Right lobe of liver (tissue), 6 donors: ENCODE data around the gene SMIM30. TPM values are rescaled to one million over a fixed set of nuclear protein-coding genes. Genes with fewer than 3 reads are reported as not detected.

Source experiments
- ATAC-seq, 4 donors: fragments of 200-7000 bp; cut with Tn5 transposase; one replicate each; pipeline ENCODE4 v1.9.1; 2020; ENCODE audit warnings: mild to moderate bottlenecking in 4 of 4, moderate library complexity in 4 of 4
- DNase-seq, 3 donors: peaks; one replicate each; pipeline ENCODE4 v3.0.0-alpha.2; 2020
- H3K27ac ChIP-seq, 3 donors: fragments of 200-600 bp; one replicate each; pipeline ENCODE4 v1.8.0; 2022
- H3K27me3 ChIP-seq, 2 donors: fragments of 200-600 bp; one replicate each; pipeline ENCODE4 v1.8.0; 2022
- H3K36me3 ChIP-seq, 4 donors: fragments of 200-600 bp; sonication (generic) in 1 of 4; one replicate each; pipeline versions ENCODE4 v1.5.1 to v1.8.0; 2017 to 2022; ENCODE audit warnings: control low read depth in 1 of 4
- H3K4me1 ChIP-seq, 4 donors: fragments of 200-600 bp; sonication (generic) in 1 of 4; one replicate each; pipeline versions ENCODE4 v1.5.1 to v1.8.0; 2017 to 2022; ENCODE audit warnings: control low read depth in 1 of 4
- H3K4me3 ChIP-seq, 3 donors: fragments of 200-600 bp; one replicate each; pipeline ENCODE4 v1.8.0; 2022
- H3K9me3 ChIP-seq, 4 donors: fragments of 200-600 bp; sonication (generic) in 1 of 4; one replicate each; pipeline versions ENCODE4 v1.5.1 to v1.8.0; 2017 to 2022; ENCODE audit warnings: control low read depth in 1 of 4
- POLR2A ChIP-seq: fragments of 450-650 bp; IDR thresholded peaks from one replicate; pipeline ENCODE4 v1.6.1; 2017; ENCODE audit warnings: antibody characterized with exemption, mild to moderate bottlenecking
- WGBS: methylation state at CpG from one replicate; pipeline ENCODE4 v1.1.6; 2018; ENCODE audit warnings: low coverage, low lambda C conversion rate; ENCODE audit not compliant: insufficient coverage; ENCODE audit errors: missing lambda C conversion rate; 5-methylcytosine and 5-hydroxymethylcytosine counted together
- intact Hi-C, 2 donors: fragments of 100-400 bp; cut with DNase I; formaldehyde crosslinking; loops; one replicate each; pipeline versions ENCODE4 v1.11.2 to v1.14.1; 2022
- total RNA-seq, 6 experiments: library from RNA; depleted of rRNA in 2 of 6; stranded (reverse); fragments of >200 nt in 2 of 6; fragmentation: NEBNext Ultra II Directional in 3 of 6; extraction: Animal tissue kit (Norgen Biotek cat#: 25700) in 3 of 6; gene quantifications; one replicate each; pipeline versions ENCODE4 v1.1.0 to v1.2.4, GENCODE V29; 2016 to 2023
- TF ChIP-seq, protein P1 (sequence below), 4 donors: fragments of 200-600 bp in 3 of 4; fragments of 450-650 bp in 1 of 4; IDR thresholded peaks; one replicate each; pipeline versions ENCODE4 v1.5.1 to v1.8.0; 2016 to 2022; ENCODE audit warnings: antibody characterized with exemption in 4 of 4, mild to moderate bottlenecking in 2 of 4
- donor health status: DM: no; HTN: yes; CAD: no.
- donor health status: DM: no; HTN: no; CAD: no.
- donor health status: DM: no; HTN: no; CAD: no.
- donor health status: DM: no; HTN: yes; CAD: no.
- donor health status: DM: no; HTN: yes; CAD: no.

Gene SMIM30
- total RNA-seq, 6 experiments from 2014 or later = 14.2 to 31.9 (median 20.0) TPM

DNA sequence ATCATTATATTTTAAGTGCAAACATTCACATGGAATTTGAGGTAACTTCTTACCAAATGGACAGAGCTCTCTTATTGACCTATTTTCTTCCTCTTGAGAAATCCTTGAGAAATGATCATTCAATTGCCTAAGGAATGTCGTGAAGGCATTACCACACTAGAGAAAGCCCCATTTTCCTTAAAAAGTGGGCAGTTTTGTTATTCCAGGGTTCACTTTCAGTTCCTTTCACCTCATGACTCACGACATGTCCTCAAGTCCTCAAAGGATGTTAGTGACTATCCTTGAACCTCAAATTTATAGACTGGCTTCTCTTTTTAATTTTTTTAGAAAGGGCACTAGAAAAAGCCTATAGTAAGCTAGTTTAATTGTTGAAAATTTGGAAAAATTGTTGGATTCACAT lies 40.4 kb upstream of the SMIM30 start:
- intact Hi-C loops = no loop called here
- Histone ChIP-seq H3K36me3 (no peaks in the 10 kb centered on the region), H3K27me3 (no peaks in the 10 kb centered on the region), H3K4me1 (no peaks in the 10 kb centered on the region), H3K4me3 (no peak overlapping the region), H3K9me3 (no peaks in the 10 kb centered on the region), H3K27ac (no peak overlapping the region)
- TF ChIP-seq, protein P1, sequence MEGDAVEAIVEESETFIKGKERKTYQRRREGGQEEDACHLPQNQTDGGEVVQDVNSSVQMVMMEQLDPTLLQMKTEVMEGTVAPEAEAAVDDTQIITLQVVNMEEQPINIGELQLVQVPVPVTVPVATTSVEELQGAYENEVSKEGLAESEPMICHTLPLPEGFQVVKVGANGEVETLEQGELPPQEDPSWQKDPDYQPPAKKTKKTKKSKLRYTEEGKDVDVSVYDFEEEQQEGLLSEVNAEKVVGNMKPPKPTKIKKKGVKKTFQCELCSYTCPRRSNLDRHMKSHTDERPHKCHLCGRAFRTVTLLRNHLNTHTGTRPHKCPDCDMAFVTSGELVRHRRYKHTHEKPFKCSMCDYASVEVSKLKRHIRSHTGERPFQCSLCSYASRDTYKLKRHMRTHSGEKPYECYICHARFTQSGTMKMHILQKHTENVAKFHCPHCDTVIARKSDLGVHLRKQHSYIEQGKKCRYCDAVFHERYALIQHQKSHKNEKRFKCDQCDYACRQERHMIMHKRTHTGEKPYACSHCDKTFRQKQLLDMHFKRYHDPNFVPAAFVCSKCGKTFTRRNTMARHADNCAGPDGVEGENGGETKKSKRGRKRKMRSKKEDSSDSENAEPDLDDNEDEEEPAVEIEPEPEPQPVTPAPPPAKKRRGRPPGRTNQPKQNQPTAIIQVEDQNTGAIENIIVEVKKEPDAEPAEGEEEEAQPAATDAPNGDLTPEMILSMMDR (IDR thresholded peaks at IDR 0.05) = no peak
- TF ChIP-seq POLR2A = no peak
- ATAC-seq (no peak), DNase-seq (no peak)
- 12% methylated on average over 2 of the region's 2 CpGs for WGBS

DNA sequence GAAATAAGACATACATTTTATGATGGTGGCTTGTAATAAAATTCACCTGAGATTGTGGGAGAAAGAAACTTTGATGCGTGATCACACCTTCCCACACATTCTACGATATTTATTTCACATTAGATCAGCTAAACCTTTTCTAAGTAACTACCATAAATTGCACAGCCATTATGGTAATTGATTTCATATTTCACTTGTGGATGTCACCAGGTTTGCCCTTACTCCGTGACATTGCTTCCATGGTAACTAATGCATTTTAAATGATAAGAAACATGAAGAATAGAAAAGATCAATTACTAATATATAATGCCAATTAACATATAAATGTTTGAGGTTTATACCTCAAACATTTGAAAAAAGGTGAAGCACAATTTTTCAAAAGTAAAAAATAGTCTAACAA lies 35.8 kb upstream of the SMIM30 start:
- no peak for ATAC-seq
- Histone ChIP-seq H3K4me1 (no peaks in the 10 kb centered on the region), H3K4me3 (no peak overlapping the region), H3K27me3 (no peaks in the 10 kb centered on the region), H3K36me3 (no peaks in the 10 kb centered on the region), H3K9me3 (no peaks in the 10 kb centered on the region), H3K27ac (no peak overlapping the region)
- intact Hi-C loops = no loop called here
- WGBS = 60% methylated on average over 3 of the region's 3 CpGs
- no peak for DNase-seq
- TF ChIP-seq, protein P1 (IDR thresholded peaks at IDR 0.05) = no peak
- no peak for TF ChIP-seq POLR2A

DNA sequence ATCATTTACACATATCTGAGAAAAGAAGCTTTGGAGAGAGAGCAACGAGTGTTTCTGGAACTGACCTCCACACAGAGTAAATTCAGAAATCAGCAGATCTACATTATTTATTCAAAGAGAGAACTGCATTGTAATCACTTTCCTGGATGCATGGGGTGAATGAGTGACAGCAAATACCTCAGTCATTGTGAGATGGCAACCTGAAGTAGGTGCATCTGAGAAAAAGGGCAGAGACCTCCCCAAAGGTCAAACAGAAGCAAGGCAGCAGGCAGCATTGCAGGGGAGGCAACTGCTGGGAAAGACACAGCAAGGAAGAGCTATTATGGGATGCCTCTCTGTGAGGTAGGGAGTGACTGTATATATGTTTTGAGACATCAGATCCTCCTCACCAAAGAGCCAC lies 26.5 kb upstream of the SMIM30 start:
- TF ChIP-seq POLR2A = no peak
- TF ChIP-seq, protein P1 (IDR thresholded peaks at IDR 0.05) = no peak
- WGBS = 17% methylated on average over 1 of the region's 1 CpG
- H3K27me3 ChIP-seq = no peaks in the 10 kb centered on the region
- H3K9me3 ChIP-seq = no peaks in the 10 kb centered on the region
- H3K4me1 ChIP-seq = no peaks in the 10 kb centered on the region
- ATAC-seq (no peak), DNase-seq (no peak)
- intact Hi-C loops = no loop called here
- H3K36me3 ChIP-seq = no peaks in the 10 kb centered on the region
- H3K27ac ChIP-seq = no peak overlapping the region
- H3K4me3 ChIP-seq = no peak overlapping the region

DNA sequence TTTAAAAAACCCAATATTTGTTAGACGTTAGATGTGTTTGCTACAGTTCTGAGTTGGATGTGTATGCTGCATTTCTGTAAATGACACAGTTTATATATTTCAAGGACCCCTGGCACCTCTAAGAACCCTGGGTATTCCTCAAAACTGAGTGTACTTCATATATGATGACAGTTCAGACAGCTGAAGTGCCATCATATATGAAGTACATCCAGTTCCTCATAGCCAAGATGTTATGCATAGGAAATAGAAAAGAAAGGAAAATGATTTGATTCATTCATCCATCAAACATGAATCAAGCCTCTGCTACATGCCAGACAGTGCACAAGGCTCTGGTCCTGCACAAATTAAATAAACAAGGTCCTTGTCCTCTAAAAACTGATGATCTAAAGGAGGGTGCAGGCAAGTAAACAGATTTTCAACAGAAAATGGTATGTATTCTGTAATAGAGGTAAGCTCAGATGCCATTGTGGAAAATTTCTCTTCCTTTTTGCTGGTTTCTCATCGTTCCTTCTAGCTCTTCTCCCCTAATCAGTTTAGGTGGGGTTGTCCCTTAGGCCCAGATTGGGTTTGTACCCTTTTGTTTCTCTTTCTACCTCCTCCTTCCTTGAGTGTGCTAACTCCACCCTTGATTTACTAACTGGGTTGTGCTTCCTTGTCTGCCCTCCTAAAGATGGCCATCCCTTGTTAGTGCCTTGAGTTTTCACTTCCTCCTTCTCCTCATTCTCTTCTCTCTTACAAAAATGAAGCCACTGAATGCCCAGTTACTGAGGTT lies 25.3 kb upstream of the SMIM30 start:
- intact Hi-C loops = no loop called here
- Histone ChIP-seq H3K4me3 (no peak overlapping the region), H3K27me3 (no peaks in the 10 kb centered on the region), H3K36me3 (no peaks in the 10 kb centered on the region), H3K27ac (no peak overlapping the region), H3K4me1 (no peaks in the 10 kb centered on the region), H3K9me3 (no peaks in the 10 kb centered on the region)
- DNase-seq (no peak), ATAC-seq (peak; percentile 17 to 70 (median 34))
- TF ChIP-seq, protein P1 (IDR thresholded peaks at IDR 0.05) = no peak
- no peak for TF ChIP-seq POLR2A
- WGBS = 48% methylated on average over 2 of the region's 2 CpGs
